Tibial nerve (tissue), 4 donors: ENCODE measurements around the gene TPT1. TPM values are rescaled to one million over a fixed set of nuclear protein-coding genes. Genes with fewer than 3 reads are reported as not detected.

Experiments
- DNase-seq, 2 donors: peaks; one replicate each; pipeline ENCODE4 v3.0.0-alpha.2; 2019; ENCODE audit warnings: low spot score in 2 of 2
- H3K27ac ChIP-seq, 4 donors: fragments of 200-600 bp; sonication (generic) in 3 of 4; one replicate each; pipeline ENCODE4 v1.5.1; 2017 to 2019; ENCODE audit warnings: mild to moderate bottlenecking in 1 of 4
- H3K27me3 ChIP-seq, 2 donors: fragments of 200-600 bp; sonication (generic) in 1 of 2; one replicate each; pipeline versions ENCODE4 v1.5.1 to v1.6.0; 2017 to 2019
- H3K36me3 ChIP-seq, 3 donors: fragments of 200-600 bp; sonication (generic); one replicate each; pipeline ENCODE4 v1.5.1; 2018 to 2019
- H3K4me1 ChIP-seq, 4 donors: fragments of 200-600 bp; sonication (generic) in 3 of 4; one replicate each; pipeline ENCODE4 v1.5.1; 2017 to 2019
- H3K4me3 ChIP-seq, 4 donors: fragments of 200-600 bp; sonication (generic) in 3 of 4; one replicate each; pipeline ENCODE4 v1.5.1; 2017 to 2019; ENCODE audit warnings: mild to moderate bottlenecking in 1 of 4, moderate library complexity in 1 of 4
- H3K9me3 ChIP-seq, 4 donors: fragments of 200-600 bp; sonication (generic) in 3 of 4; one replicate each; pipeline ENCODE4 v1.5.1; 2017 to 2019
- EP300 ChIP-seq, 2 donors: sonication (generic); formaldehyde crosslinking; IDR thresholded peaks; one replicate each; pipeline ENCODE4 v1.6.1; 2017; ENCODE audit warnings: antibody characterized with exemption in 2 of 2, mild to moderate bottlenecking in 1 of 2
- POLR2A ChIP-seq, 2 donors: fragments of 450-650 bp; IDR thresholded peaks; one replicate each; pipeline ENCODE4 v1.6.1; 2017; ENCODE audit warnings: antibody characterized with exemption in 2 of 2, mild to moderate bottlenecking in 2 of 2, moderate library complexity in 2 of 2
- WGBS, 2 donors: methylation state at CpG; one replicate each; pipeline ENCODE4 v1.1.5; 2018; 5-methylcytosine and 5-hydroxymethylcytosine counted together
- small RNA-seq: library from RNA; depleted of rRNA; stranded (forward); fragments of <200 nt; gene quantifications from one replicate; pipeline ENCODE3, GENCODE V24; 2016
- total RNA-seq, 4 donors: library from RNA; depleted of rRNA; stranded (reverse); fragments of >200 nt; gene quantifications; one replicate each; pipeline ENCODE4 v1.1.0, GENCODE V29; 2016
- TF ChIP-seq, protein P1 (sequence below), 5 experiments: fragments of 200-600 bp in 3 of 5; fragments of 450-650 bp in 2 of 5; sonication (generic) in 3 of 5; IDR thresholded peaks; one replicate each; pipeline ENCODE4 v1.5.1; 2016 to 2019; ENCODE audit warnings: antibody characterized with exemption in 5 of 5, mild to moderate bottlenecking in 3 of 5, moderate library complexity in 2 of 5

Gene TPT1
- total RNA-seq, 4 donors from 2014 or later: 1,952 to 3,130 (median 2,235) TPM

DNA sequence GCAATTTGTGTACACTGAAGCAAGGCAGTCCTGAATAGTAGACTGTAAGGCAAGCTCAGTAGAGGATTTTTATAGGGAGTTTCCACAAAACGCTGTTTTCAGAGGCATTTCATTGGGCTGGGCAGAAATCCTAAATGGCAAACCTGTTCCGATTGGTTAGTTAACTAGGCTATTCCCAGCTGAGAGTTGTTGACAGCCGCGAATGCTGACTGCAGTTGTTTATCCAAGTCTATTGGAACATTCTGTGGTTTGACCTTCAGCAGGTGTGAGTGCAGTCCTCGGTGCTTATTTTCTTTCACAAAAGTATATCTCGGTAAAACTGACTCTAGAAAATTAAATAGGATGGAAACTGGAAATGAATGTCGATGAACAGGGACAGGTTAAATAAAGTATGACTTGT lies 45.4 kb downstream of the TPT1 start:
- H3K4me1 ChIP-seq: peaks cover 0 to 21% (median 5%) of the 10 kb centered on the region in 4 donors
- H3K4me3 ChIP-seq: no peak overlapping the region
- H3K9me3 ChIP-seq: no peaks in the 10 kb centered on the region
- peak; percentile 33 to 57 for DNase-seq
- no peaks in the 10 kb centered on the region for H3K36me3 ChIP-seq
- TF ChIP-seq EP300 (IDR thresholded peaks at IDR 0.05) (peak; percentile 10 to 55), POLR2A (IDR thresholded peaks at IDR 0.05) (no peak)
- WGBS, 2 donors: 44 to 69% methylated on average over 7 of the region's 7 CpGs
- no peaks in the 10 kb centered on the region for H3K27me3 ChIP-seq
- peak overlapping the region in 2 of 4 donors; percentile 4 to 78 for H3K27ac ChIP-seq

DNA sequence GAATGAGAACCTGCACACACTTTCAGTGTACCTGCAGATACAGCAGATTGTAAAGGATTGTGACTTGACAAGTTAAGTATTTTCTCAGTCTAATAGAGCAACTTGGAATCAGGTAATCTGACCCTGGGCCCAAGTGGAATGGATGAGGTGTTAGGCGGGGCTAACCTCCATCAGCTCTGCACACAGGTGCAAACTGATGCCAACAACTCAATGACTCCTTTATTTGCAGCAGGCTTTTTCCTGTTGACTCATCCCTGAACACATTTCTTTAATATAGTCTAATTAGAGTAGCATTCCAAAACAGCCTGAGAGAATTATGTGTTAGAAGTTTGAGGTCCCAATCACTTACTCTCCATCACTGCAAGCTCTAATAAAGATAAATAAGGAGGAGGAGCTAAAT lies 48.8 kb downstream of the TPT1 start:
- no peak for TF ChIP-seq EP300 (IDR thresholded peaks at IDR 0.05)
- TF ChIP-seq, protein P1, sequence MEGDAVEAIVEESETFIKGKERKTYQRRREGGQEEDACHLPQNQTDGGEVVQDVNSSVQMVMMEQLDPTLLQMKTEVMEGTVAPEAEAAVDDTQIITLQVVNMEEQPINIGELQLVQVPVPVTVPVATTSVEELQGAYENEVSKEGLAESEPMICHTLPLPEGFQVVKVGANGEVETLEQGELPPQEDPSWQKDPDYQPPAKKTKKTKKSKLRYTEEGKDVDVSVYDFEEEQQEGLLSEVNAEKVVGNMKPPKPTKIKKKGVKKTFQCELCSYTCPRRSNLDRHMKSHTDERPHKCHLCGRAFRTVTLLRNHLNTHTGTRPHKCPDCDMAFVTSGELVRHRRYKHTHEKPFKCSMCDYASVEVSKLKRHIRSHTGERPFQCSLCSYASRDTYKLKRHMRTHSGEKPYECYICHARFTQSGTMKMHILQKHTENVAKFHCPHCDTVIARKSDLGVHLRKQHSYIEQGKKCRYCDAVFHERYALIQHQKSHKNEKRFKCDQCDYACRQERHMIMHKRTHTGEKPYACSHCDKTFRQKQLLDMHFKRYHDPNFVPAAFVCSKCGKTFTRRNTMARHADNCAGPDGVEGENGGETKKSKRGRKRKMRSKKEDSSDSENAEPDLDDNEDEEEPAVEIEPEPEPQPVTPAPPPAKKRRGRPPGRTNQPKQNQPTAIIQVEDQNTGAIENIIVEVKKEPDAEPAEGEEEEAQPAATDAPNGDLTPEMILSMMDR (IDR thresholded peaks at IDR 0.05): no peak
- no peak for TF ChIP-seq POLR2A (IDR thresholded peaks at IDR 0.05)
- no peak overlapping the region for H3K4me3 ChIP-seq
- 86 to 92% methylated on average over 1 of the region's 1 CpG for WGBS, 2 donors
- DNase-seq: no peak
- peaks cover 0 to 8% (median 0%) of the 10 kb centered on the region in 4 donors for H3K4me1 ChIP-seq
- no peaks in the 10 kb centered on the region for H3K9me3 ChIP-seq
- peaks cover 0 to 11% (median 0%) of the 10 kb centered on the region in 3 donors for H3K36me3 ChIP-seq
- no peaks in the 10 kb centered on the region for H3K27me3 ChIP-seq
- H3K27ac ChIP-seq: no peak overlapping the region

DNA sequence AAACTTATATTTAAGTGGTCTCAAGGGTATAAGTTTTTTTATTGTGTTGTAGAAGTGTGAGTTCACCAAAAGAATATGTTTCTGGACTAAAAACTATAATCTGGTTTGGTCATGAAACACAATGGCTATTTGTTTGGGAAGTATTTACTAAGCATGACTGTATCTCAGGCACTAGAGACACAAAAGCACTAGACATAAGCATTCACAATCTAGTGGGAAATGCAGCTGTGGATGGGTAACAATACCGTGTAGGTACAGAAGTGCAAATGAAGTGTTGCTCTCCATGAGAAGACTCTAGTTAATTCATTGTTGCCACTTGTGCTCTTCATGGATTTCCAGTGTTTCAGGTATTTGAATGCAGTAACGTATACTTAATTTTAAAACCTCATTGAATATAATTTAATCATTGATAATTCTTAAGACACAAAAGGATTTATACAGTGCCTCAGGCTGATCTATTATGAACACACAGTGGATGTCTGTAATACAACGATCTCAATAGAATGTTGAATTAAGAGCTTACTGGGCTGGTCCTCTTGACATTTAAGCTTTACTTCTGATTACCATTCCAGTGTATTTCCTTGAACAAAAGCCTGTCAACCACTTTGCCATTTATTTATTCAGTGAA lies 50.9 kb downstream of the TPT1 start:
- Histone ChIP-seq H3K36me3 (peaks cover 0 to 29% (median 0%) of the 10 kb centered on the region in 3 donors), H3K9me3 (no peaks in the 10 kb centered on the region), H3K4me1 (peaks cover 0 to 3% (median 0%) of the 10 kb centered on the region in 4 donors), H3K27me3 (no peaks in the 10 kb centered on the region), H3K4me3 (no peak overlapping the region), H3K27ac (peak overlapping the region in 1 of 4 donors; percentile 78)
- TF ChIP-seq POLR2A (IDR thresholded peaks at IDR 0.05): no peak
- WGBS, 2 donors: 41 to 49% methylated on average over 3 of the region's 3 CpGs
- no peak for DNase-seq

Small RNA genes lying within 50 kb of the gene (small RNA-seq; reads per million reads assigned to genes)
- 95.3 reads per million, percentile 95 among the genes with 10 or more reads in this experiment for gene SNORA31

Other genes with a start within 250 kb of the TPT1 start
- 10 to 100 TPM; 20.2 to 28.8 (median 24.1) TPM for gene GTF2F2, start 220.7 kb downstream of the TPT1 start, total RNA-seq
- 10 to 100 TPM in 2 of 4 donors, 1 to 10 TPM in 2; 3.0 to 14.4 (median 8.2) TPM for gene KCTD4, start 140.1 kb downstream of the TPT1 start, total RNA-seq
- gene SLC25A30, start 77.2 kb upstream of the TPT1 start, total RNA-seq: 10 to 100 TPM in 3 of 4 donors, 1 to 10 TPM in 1; 9.6 to 20.1 (median 12.0) TPM
- 10 to 100 TPM; 27.1 to 36.0 (median 31.0) TPM for gene COG3, start 123.8 kb upstream of the TPT1 start, total RNA-seq